Osteocyte (in vitro differentiated cells): ENCODE results near the gene SUN3. TPM values are rescaled to one million over a fixed set of nuclear protein-coding genes. Genes with fewer than 3 reads are reported as not detected.

Experiments used
- DNase-seq: peaks from one replicate; pipeline ENCODE4 v3.0.0; 2021; ENCODE audit warnings: mixed read lengths; ENCODE audit not compliant: unreplicated experiment; ENCODE audit errors: extremely low spot score
- H3K27ac Mint-ChIP-seq: one replicate; pipeline ENCODE4 v1.8.0; 2021; ENCODE audit warnings: mild to moderate bottlenecking, mixed read lengths; ENCODE audit not compliant: unreplicated experiment
- H3K27me3 Mint-ChIP-seq: one replicate; pipeline ENCODE4 v1.8.0; 2021; ENCODE audit warnings: mixed read lengths; ENCODE audit not compliant: unreplicated experiment
- H3K36me3 Mint-ChIP-seq: one replicate; pipeline ENCODE4 v1.8.0; 2021; ENCODE audit warnings: mixed read lengths; ENCODE audit not compliant: unreplicated experiment
- H3K4me1 Mint-ChIP-seq: one replicate; pipeline ENCODE4 v1.8.0; 2021; ENCODE audit warnings: mixed read lengths; ENCODE audit not compliant: unreplicated experiment
- H3K4me3 Mint-ChIP-seq: one replicate; pipeline ENCODE4 v1.8.0; 2021; ENCODE audit warnings: mild to moderate bottlenecking, moderate library complexity, mixed read lengths; ENCODE audit not compliant: unreplicated experiment
- H3K9me3 Mint-ChIP-seq: one replicate; pipeline ENCODE4 v1.8.0; 2021; ENCODE audit warnings: mixed read lengths; ENCODE audit not compliant: unreplicated experiment
- total RNA-seq: library from RNA; stranded (reverse); gene quantifications from 2 replicates; pipeline ENCODE4 v1.2.1, GENCODE V29; 2021
- TF ChIP-seq, protein P1 (sequence below): fragments of 200-600 bp; sonication (generic); IDR thresholded peaks from 2 replicates; pipeline ENCODE4 v1.5.0; 2021; ENCODE audit warnings: antibody characterized with exemption, mild to moderate bottlenecking, moderate library complexity

The SUN3 gene
- total RNA-seq, 1 donor from 2014 or later, result not detected

- TF ChIP-seq, protein P1, sequence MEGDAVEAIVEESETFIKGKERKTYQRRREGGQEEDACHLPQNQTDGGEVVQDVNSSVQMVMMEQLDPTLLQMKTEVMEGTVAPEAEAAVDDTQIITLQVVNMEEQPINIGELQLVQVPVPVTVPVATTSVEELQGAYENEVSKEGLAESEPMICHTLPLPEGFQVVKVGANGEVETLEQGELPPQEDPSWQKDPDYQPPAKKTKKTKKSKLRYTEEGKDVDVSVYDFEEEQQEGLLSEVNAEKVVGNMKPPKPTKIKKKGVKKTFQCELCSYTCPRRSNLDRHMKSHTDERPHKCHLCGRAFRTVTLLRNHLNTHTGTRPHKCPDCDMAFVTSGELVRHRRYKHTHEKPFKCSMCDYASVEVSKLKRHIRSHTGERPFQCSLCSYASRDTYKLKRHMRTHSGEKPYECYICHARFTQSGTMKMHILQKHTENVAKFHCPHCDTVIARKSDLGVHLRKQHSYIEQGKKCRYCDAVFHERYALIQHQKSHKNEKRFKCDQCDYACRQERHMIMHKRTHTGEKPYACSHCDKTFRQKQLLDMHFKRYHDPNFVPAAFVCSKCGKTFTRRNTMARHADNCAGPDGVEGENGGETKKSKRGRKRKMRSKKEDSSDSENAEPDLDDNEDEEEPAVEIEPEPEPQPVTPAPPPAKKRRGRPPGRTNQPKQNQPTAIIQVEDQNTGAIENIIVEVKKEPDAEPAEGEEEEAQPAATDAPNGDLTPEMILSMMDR, result no peak
- no peaks in the 10 kb centered on the region for H3K27me3 Mint-ChIP-seq
- peak; percentile 73 for DNase-seq
- H3K4me1 Mint-ChIP-seq, result peaks cover 50% of the 10 kb centered on the region
- no peaks in the 10 kb centered on the region for H3K9me3 Mint-ChIP-seq
- H3K27ac Mint-ChIP-seq, result peak overlapping the region; percentile 66
- H3K4me3 Mint-ChIP-seq, result no peak overlapping the region
- H3K36me3 Mint-ChIP-seq, result no peaks in the 10 kb centered on the region
These were observed 88.6 kb downstream of the SUN3 start for GRCh38 chr7:47940088-47941013.

DNA sequence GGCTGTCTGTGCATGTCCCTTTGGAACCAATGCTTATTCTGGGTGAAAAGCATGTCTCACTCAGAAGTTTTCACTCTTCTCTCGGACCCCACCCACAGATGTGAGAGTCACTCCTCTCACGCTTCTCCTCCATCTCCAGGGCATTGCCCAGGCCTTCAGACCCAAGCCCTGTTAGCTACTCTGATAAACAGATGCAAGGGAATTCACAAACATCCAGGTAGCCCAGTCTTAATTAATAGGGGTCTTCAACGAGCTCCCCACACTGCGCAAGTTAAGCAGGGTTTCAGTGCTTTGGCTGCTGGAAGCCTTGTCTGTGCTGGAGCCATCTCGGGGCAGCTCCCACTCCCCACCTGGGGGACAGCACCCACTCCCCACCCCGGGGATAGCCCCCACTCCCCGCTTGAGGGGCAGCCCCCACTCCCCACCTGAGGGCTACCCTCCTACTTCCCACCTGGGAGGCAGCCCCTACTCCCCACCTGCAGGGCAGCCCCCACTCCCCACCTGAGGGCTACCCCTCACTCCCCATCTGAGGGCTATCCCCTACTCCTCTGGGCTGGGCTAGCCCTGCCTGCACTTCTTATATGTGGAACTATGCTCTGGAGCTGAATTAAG is 89.4 kb downstream of the SUN3 start:
- H3K36me3 Mint-ChIP-seq, result no peaks in the 10 kb centered on the region
- no peaks in the 10 kb centered on the region for H3K27me3 Mint-ChIP-seq
- DNase-seq, result peak; percentile 82
- no peak overlapping the region for H3K4me3 Mint-ChIP-seq
- TF ChIP-seq, protein P1, result no peak
- H3K9me3 Mint-ChIP-seq, result no peaks in the 10 kb centered on the region
- no peak overlapping the region for H3K27ac Mint-ChIP-seq
- H3K4me1 Mint-ChIP-seq, result peaks cover 49% of the 10 kb centered on the region

DNA sequence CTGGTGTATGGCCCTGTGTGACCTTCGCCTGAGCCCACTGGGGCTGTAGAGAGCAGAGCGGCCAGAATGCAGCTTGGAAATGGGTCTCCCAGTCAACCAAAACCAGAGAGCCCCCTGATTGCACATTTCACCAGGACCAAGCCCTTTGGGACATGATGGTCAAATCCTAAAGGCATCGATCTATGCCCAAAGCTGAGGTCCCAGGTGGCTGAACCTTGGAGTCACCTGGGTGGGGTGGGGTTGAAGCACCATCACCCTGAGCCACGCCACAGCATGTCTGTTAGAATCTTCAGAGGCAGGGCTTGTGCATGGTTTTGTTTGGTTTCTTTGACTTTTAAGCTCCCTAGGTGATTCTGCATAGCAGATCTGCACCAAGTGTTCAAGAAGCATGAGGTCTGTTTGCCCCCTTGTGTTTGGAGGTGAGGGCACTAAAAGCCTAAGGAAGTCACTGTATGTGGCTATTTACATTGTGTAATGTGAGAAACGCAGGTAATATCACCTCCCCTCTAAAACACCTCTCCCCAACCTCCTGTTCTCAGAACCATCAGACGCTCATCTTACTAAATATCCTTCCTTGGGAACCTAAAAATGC is 90.2 kb downstream of the SUN3 start:
- peaks cover 44% of the 10 kb centered on the region for H3K4me1 Mint-ChIP-seq
- H3K9me3 Mint-ChIP-seq, result no peaks in the 10 kb centered on the region
- H3K27me3 Mint-ChIP-seq, result no peaks in the 10 kb centered on the region
- TF ChIP-seq, protein P1, result no peak
- no peaks in the 10 kb centered on the region for H3K36me3 Mint-ChIP-seq
- H3K4me3 Mint-ChIP-seq, result no peak overlapping the region
- no peak overlapping the region for H3K27ac Mint-ChIP-seq
- peak; percentile 54 for DNase-seq

GRCh38 chr7:47937711-47938573 is 91.0 kb downstream of the SUN3 start:
- no peak overlapping the region for H3K4me3 Mint-ChIP-seq
- no peak overlapping the region for H3K27ac Mint-ChIP-seq
- TF ChIP-seq, protein P1, result no peak
- peak; percentile 62 for DNase-seq
- no peaks in the 10 kb centered on the region for H3K27me3 Mint-ChIP-seq
- H3K4me1 Mint-ChIP-seq, result peaks cover 39% of the 10 kb centered on the region
- H3K9me3 Mint-ChIP-seq, result no peaks in the 10 kb centered on the region
- no peaks in the 10 kb centered on the region for H3K36me3 Mint-ChIP-seq

Other genes starting within 250 kb of the SUN3 start
- 0.05 and 0.13 TPM in 2 replicates for gene PKD1L1, start 80.6 kb downstream of the SUN3 start, total RNA-seq
- 28.8 and 33.9 TPM in 2 replicates for gene HUS1, start 49.5 kb downstream of the SUN3 start, total RNA-seq
- gene C7orf57, start 6.4 kb upstream of the SUN3 start, total RNA-seq, result not detected in 2 replicates
- 26.8 and 27.3 TPM in 2 replicates for gene UPP1, start 60.2 kb upstream of the SUN3 start, total RNA-seq
- gene ABCA13, start 142.4 kb upstream of the SUN3 start, total RNA-seq, result 0.63 and 1.1 TPM in 2 replicates